HG02870 (cell line): ENCODE results near the gene MAT1A.
"Not testable (repeated sequence)": the region's sequence is repeated elsewhere in the genome, so short reads cannot be mapped to it uniquely, and the experiment has no call there.

Experiments used
- ATAC-seq: cut with Tn5 transposase; IDR thresholded peaks from one replicate; pipeline ENCODE4 v1.9.1; 2021; ENCODE audit warnings: mild to moderate bottlenecking, moderate library complexity; ENCODE audit not compliant: unreplicated experiment

The MAT1A gene

DNA sequence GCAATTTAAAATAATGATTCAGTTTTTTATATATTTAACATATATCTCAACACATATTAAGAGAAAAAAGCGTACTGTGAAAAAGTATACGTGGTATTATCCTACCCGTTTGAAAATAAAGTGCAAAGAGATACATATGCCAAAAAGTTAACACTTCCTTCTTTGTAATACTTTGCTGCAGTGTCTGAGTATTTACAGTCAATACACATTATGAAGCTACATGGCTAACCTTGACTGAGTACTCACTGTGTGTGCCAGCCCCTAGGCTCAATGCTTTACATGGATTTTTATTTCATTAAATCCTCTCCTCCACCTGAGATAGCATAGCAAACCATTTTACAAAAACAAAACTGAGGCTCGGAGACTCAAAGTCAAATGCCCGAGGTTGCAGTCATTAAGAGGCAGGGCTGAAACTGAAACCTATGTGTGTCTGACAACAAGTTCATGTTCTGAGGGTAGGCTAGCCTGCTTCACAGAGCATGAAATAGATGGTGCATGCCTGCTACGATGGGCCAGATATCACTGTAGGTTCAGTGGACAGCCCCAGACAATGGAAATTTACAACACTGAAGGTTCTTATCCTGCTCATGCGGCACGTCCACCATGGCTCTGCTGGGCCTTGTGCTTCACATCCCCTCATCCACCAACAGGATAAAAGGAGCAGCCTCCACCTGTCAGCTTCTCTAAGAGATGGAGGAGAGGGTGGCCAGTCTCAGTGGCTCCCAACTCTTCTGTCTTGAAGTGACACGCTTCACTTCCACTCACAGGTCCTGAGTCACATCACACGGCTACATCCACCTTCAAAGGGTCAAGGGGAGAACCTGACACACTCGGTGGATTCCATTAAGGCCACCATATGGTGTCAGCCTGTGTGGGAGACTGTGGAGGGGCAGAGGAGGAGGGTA, 54.9 kb downstream of the MAT1A start:
- peak; percentile 100 for ATAC-seq

DNA sequence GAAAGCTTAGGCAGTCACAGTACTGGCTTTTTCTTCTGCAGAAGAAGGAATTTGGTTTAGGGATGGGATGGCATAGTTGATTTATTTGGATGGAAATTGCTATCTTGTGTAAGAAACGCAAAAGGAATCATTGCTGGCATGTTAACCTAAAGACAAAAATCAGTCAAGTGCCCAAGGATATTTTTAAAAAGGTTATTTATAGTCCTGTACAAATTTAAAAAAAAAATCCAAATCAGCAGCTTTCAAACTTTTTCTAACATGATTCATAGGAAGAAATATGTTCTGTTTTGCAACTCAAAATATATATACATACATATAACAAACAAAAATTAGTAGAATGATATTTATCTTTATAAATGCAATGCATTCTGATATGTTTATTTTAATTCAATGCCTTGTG, 55.6 kb downstream of the MAT1A start:
- ATAC-seq, result not testable (repeated sequence)

DNA sequence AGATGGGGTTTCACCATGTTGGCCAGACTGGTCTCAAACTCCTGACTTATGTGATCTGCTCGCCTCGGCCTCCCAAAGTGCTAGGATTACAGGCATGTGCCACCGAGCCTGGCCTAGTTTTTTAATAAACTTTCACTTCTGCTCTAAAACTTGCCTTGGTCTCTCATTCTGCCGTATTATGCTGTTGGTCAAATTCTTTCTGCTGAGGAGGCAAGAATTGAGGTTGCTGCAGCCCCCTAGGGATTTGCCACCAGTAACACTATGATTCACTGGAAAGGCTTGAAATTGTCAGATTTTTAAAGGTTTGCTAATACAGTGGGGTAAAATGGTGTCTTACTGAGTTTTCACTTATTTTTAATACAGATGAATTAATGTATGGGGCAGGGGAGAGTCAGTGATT, 62.7 kb downstream of the MAT1A start:
- not testable (repeated sequence) for ATAC-seq

DNA sequence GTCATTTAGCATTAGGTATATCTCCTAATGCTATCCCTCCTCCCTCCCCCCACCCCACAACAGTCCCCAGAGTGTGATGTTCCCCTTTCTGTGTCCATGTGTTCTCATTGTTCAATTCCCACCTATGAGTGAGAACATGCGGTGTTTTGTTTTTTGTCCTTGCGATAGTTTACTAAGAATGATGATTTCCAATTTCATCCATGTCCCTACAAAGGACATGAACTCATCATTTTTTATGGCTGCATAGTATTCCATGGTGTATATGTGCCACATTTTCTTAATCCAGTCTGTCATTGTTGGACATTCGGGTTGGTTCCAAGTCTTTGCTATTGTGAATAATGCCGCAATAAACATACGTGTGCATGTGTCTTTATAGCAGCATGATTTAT, 66.4 kb downstream of the MAT1A start:
- not testable (repeated sequence) for ATAC-seq
